Esophagus muscularis mucosa (tissue), 4 donors: ENCODE data around the gene TCF7L2.

ENCODE experiments used
- CTCF ChIP-seq, 3 experiments: fragments of 200-600 bp in 2 of 3; fragments of 450-650 bp in 1 of 3; sonication (generic) in 2 of 3; IDR thresholded peaks; one replicate each; pipeline ENCODE4 v1.5.1; 2017 to 2019; ENCODE audit warnings: antibody characterized with exemption in 3 of 3, mild to moderate bottlenecking in 2 of 3, moderate library complexity in 1 of 3
- EP300 ChIP-seq: sonication (generic); formaldehyde crosslinking; IDR thresholded peaks from one replicate; pipeline ENCODE4 v1.6.1; 2017; ENCODE audit warnings: antibody characterized with exemption
- POLR2A ChIP-seq: fragments of 450-650 bp; IDR thresholded peaks from one replicate; pipeline ENCODE4 v1.6.1; 2017; ENCODE audit warnings: antibody characterized with exemption, moderate library complexity, mild to moderate bottlenecking, low read depth
- POLR2AphosphoS5 ChIP-seq, 2 donors: sonication (generic); formaldehyde crosslinking; IDR thresholded peaks; one replicate each; pipeline ENCODE4 v1.6.1; 2017; ENCODE audit warnings: antibody characterized with exemption in 2 of 2

- TF ChIP-seq CTCF (IDR thresholded peaks at IDR 0.05) (no peak), POLR2A (no peak), POLR2AphosphoS5 (IDR thresholded peaks at IDR 0.05) (no peak), EP300 (no peak)
These were observed 147.0 kb downstream of the TCF7L2 start for GRCh38 chr10:113097036-113097435.
